Panc1 (cell line): ENCODE results near the gene BST2. TPM values are rescaled to one million over a fixed set of nuclear protein-coding genes. Genes with fewer than 3 reads are reported as not detected.

Experiments used
- ATAC-seq: fragments of 200-7000 bp; cut with Tn5 transposase; 2 replicates; pipeline ENCODE4 v1.9.1; 2020; ENCODE audit warnings: mild to moderate bottlenecking, moderate library complexity
- BruUV-seq: library from RNA; stranded (reverse); fragments of 400-500 nt; replicated peaks from 2 replicates; lab custom pipeline; 2021; lab: Mats Ljungman, UMichigan
- CTCF ChIA-PET: fragments of 300-600 bp; sonication (Branson Sonifier 250); formaldehyde crosslinking; loops from one replicate; lab custom pipeline; 2022; ENCODE audit warnings: antibody characterized with exemption; lab: Charles Lee
- POLR2A ChIA-PET: fragments of 300-600 bp; sonication (Branson Sonifier 250); formaldehyde crosslinking; loops from one replicate; lab custom pipeline; 2022; ENCODE audit warnings: antibody characterized with exemption; lab: Charles Lee
- DNase-seq: peaks from one replicate; pipeline ENCODE4 v3.0.0-alpha.2; 2010; ENCODE audit warnings: low read depth, low spot score
- H3K27ac ChIP-seq: 2 replicates; pipeline ENCODE4 v1.5.1; 2011; ENCODE audit warnings: mild to moderate bottlenecking, low read length, inconsistent platforms
- H3K27me3 ChIP-seq: fragments of 200-500 bp; sonication (Bioruptor generic); 2 replicates; pipeline ENCODE4 v1.6.0; 2014; ENCODE audit warnings: low read length, inconsistent platforms; ENCODE audit not compliant: control insufficient read depth, insufficient read depth
- H3K36me3 ChIP-seq: fragments of 200-500 bp; sonication (Bioruptor generic); 2 replicates; pipeline ENCODE4 v1.5.1; 2014; ENCODE audit warnings: inconsistent platforms, mild to moderate bottlenecking, low read length, moderate library complexity; ENCODE audit not compliant: control insufficient read depth, insufficient read depth
- H3K4me1 ChIP-seq: 2 replicates; pipeline ENCODE4 v1.5.1; 2011; ENCODE audit warnings: inconsistent platforms, mild to moderate bottlenecking, low read length, moderate library complexity; ENCODE audit not compliant: control insufficient read depth, insufficient read depth
- H3K4me3 ChIP-seq, 2 experiments: 2 replicates each; pipeline ENCODE4 v1.5.1; 2011 to 2012; ENCODE audit warnings: low read depth in 2 of 2, low read length in 2 of 2, mild to moderate bottlenecking in 2 of 2, inconsistent platforms in 1 of 2, moderate library complexity in 1 of 2
- H3K9me3 ChIP-seq: fragments of 200-500 bp; sonication (Bioruptor generic); 2 replicates; pipeline ENCODE4 v1.5.1; 2014; ENCODE audit warnings: low read depth, mild to moderate bottlenecking, inconsistent platforms, low read length, moderate library complexity; ENCODE audit not compliant: control insufficient read depth, insufficient read depth
- CTCF ChIP-seq: fragments of 450-650 bp; IDR thresholded peaks from 2 replicates; pipeline ENCODE4 v1.5.1; 2017; ENCODE audit warnings: mild to moderate bottlenecking
- POLR2AphosphoS5 ChIP-seq: IDR thresholded peaks from 2 replicates; pipeline ENCODE4 v1.6.1; 2012; ENCODE audit warnings: mild to moderate bottlenecking, low read depth, low read length, moderate library complexity
- REST ChIP-seq, 2 experiments: IDR thresholded peaks; 2 replicates each; pipeline ENCODE4 v1.6.1; 2011 to 2012; ENCODE audit warnings: low read depth in 2 of 2, control low read depth in 1 of 2, low read length in 1 of 2, mild to moderate bottlenecking in 1 of 2, moderate library complexity in 1 of 2; ENCODE audit not compliant: insufficient read depth in 1 of 2
- SIN3A ChIP-seq: IDR thresholded peaks from 2 replicates; pipeline ENCODE4 v1.6.1; 2012; ENCODE audit warnings: low read depth, mild to moderate bottlenecking, low read length, moderate library complexity, borderline replicate concordance; ENCODE audit not compliant: insufficient read depth
- TCF7L2 ChIP-seq: IDR thresholded peaks from 2 replicates; pipeline ENCODE4 v1.6.1; 2011; ENCODE audit warnings: mild to moderate bottlenecking, low read depth, low read length, inconsistent platforms
- in situ Hi-C: cut with HindIII; loops from 2 replicates; pipeline ENCODE4 v1.10.0; 2016; ENCODE audit warnings: low sequenced_read_pairs, low pct_unique_long_range_greater_than_20kb
- intact Hi-C: fragments of 100-400 bp; cut with micrococcal nuclease; formaldehyde crosslinking; loops from one replicate; pipeline ENCODE4 v1.10.0; 2022; ENCODE audit not compliant: unreplicated experiment
- total RNA-seq: library from RNA; stranded (reverse); gene quantifications from one replicate; pipeline ENCODE4 v1.2.1, GENCODE V29; 2021; ENCODE audit not compliant: unreplicated experiment

BST2 gene
- total RNA-seq, 1 experiment from 2014 or later = 11.8 TPM

- ChIA-PET POLR2A (no interaction called here), CTCF (no interaction called here)
- in situ Hi-C loops (no loop called here), intact Hi-C loops (no loop called here)
- no peaks in the 10 kb centered on the region; the same call in 1 of the 2 replicates for H3K36me3 ChIP-seq
- H3K9me3 ChIP-seq = no peaks in the 10 kb centered on the region
- ATAC-seq = no peak
- BruUV-seq = no TSS peak
- no peak for DNase-seq
- no peaks in the 10 kb centered on the region for H3K27me3 ChIP-seq
- H3K4me3 ChIP-seq = no peak overlapping the region
- H3K27ac ChIP-seq = no peak overlapping the region
- peaks cover 6% of the 10 kb centered on the region; the same call in 1 of the 2 replicates for H3K4me1 ChIP-seq
- no peak for TF ChIP-seq CTCF
- no peak for TF ChIP-seq POLR2AphosphoS5
- TF ChIP-seq SIN3A = no peak
- TF ChIP-seq REST (IDR thresholded peaks at IDR 0.05; ENCODE audit: insufficient read depth in 1 of 2, low read depth in 2 of 2, low read length in 1 of 2) = no peak
Measured at GRCh38 chr19:17415121-17415520, 9.7 kb upstream of the BST2 start.

GRCh38 chr19:17414097-17414496, 8.7 kb upstream of the BST2 start:
- ChIA-PET CTCF (interaction anchor here (0.6 kb wide), 1 partner anchor 51 kb away, joined by 3 read pairs; no protein-coding TSS in a partner anchor), POLR2A (no interaction called here)
- Histone ChIP-seq H3K27me3 (no peaks in the 10 kb centered on the region), H3K9me3 (no peaks in the 10 kb centered on the region), H3K27ac (no peak overlapping the region), H3K4me1 (peaks cover 5% of the 10 kb centered on the region; the same call in 1 of the 2 replicates), H3K36me3 (no peaks in the 10 kb centered on the region), H3K4me3 (no peak overlapping the region)
- no peak for TF ChIP-seq SIN3A
- no peak for TF ChIP-seq TCF7L2
- no peak for TF ChIP-seq POLR2AphosphoS5
- no peak for TF ChIP-seq REST (IDR thresholded peaks at IDR 0.05; ENCODE audit: insufficient read depth in 1 of 2, low read depth in 2 of 2, low read length in 1 of 2)
- no peak for TF ChIP-seq CTCF
- in situ Hi-C loops = no loop called here
- ATAC-seq (no peak), DNase-seq (no peak)
- BruUV-seq = no TSS peak
- intact Hi-C loops = no loop called here
